ENCODE results near the gene ATP11C.
"Not testable (repeated sequence)": the region's sequence is repeated elsewhere in the genome, so short reads cannot be mapped to it uniquely, and the experiment has no call there.

Gene ATP11C

DNA sequence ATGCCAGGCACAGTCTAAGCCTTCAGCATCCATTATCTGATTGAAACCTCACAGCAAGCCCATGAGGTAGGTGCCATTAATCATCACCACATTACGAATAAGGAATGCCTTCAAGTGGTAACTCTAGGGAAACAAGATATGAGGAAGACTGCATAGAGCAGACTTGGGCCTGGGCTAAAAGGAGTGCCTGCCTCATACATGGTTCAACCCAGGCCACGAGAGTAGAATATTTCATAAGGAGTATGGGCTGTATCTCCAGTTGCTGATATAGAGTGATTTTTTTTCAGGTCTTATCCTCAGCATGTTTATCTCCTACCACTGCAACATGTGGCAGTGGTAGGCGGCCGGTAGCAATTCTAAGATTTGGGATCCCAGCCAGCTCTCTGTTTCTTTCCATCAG is 51.7 kb downstream of the ATP11C start:
- TF ChIP-seq, protein P1, sequence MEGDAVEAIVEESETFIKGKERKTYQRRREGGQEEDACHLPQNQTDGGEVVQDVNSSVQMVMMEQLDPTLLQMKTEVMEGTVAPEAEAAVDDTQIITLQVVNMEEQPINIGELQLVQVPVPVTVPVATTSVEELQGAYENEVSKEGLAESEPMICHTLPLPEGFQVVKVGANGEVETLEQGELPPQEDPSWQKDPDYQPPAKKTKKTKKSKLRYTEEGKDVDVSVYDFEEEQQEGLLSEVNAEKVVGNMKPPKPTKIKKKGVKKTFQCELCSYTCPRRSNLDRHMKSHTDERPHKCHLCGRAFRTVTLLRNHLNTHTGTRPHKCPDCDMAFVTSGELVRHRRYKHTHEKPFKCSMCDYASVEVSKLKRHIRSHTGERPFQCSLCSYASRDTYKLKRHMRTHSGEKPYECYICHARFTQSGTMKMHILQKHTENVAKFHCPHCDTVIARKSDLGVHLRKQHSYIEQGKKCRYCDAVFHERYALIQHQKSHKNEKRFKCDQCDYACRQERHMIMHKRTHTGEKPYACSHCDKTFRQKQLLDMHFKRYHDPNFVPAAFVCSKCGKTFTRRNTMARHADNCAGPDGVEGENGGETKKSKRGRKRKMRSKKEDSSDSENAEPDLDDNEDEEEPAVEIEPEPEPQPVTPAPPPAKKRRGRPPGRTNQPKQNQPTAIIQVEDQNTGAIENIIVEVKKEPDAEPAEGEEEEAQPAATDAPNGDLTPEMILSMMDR (conservative IDR thresholded peaks at IDR 0.05), result no peak
- no peak overlapping the region for H3K27ac ChIP-seq

DNA sequence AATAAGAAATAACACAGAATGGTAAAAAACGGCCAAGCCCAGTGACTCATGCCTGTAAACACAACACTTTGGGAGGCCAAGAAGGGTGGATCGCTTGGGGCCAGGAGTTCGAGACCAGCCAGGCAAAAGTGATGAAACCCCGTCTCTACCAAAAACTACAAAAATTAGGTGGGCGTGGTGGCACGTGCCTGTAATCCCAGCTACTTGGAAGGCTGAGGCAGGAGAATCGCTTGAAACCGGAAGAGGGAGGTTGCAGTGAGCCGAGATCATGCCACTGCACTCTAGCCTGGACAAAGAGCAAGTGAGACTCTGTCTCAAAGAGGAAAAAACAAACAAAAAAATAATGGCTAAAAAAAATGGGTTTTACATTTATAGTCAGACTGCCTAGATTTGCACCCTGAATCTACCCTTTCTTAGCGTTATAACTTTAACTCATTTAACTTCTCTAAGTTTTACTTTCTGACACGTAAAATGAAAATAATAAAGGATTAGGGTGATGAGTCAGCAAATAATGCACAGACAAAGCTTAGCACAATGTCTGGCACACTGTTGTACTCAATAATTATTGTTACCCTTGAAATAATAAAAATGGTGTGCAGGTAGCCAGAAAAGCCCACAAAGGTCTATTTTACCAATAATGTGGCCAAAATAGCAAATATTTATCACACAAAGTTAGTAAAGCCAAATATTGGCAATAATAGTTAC is 55.0 kb downstream of the ATP11C start:
- TF ChIP-seq, protein P1 (conservative IDR thresholded peaks at IDR 0.05), result no peak
- no peak overlapping the region for H3K27ac ChIP-seq

DNA sequence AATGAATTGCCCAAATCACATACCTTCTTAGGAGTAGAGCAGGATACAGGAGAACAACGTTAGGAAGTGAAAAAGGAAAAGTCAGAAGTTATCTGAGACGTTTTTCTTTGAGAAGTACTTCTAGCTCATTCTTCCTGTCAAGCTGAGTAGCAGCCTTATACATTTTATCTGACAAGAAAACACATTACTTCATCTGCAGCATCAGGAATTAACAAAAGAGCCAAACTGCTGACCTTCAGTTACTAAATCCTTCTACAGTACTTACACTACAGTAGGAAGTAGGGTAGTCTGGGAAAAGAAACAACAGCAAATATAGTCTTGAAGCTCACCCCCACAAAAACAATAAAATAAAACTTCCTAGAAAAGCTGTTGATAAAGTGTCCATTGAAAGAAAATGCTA is 57.0 kb downstream of the ATP11C start:
- TF ChIP-seq, protein P1 (conservative IDR thresholded peaks at IDR 0.05), result no peak
- H3K27ac ChIP-seq, result no peak overlapping the region

DNA sequence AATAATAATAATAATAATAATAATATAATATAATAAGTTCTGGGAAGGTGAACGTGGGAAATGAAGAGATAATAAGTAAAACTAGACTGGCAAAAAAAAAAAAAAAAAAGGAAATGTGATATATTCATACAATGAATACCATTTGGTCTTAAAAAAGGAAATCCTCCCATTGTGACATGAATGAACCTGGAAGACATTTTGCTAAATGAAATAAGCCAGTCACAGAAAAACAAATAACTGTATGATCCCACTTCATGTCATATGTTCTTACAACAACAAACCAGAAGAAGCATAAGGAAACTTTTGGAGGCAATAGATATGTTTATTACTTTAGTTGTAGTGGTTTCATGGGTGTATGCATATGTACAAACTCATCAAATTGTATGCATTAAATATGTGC is 63.1 kb downstream of the ATP11C start:
- TF ChIP-seq, protein P1 (conservative IDR thresholded peaks at IDR 0.05), result no peak
- H3K27ac ChIP-seq, result no peak overlapping the region

DNA sequence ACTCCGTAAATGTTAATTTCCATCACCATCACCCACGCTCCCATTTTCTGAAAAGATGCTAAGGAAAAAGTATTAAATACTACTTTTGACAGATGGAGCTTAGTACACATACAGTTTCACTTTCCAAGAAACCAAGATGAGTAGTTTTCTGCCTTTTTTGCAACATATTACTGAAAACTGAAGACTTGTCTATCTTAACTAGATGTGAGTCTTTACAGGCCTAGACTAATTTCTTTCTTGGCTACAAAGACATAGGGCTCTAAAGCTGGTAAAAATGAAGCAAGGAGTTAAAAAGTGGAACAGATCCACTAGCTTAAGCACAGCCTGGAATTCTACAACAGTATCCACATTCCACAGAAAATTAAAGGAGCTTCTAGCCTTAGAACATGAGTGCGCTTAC is 68.2 kb downstream of the ATP11C start:
- no peak overlapping the region for H3K27ac ChIP-seq
- TF ChIP-seq, protein P1 (conservative IDR thresholded peaks at IDR 0.05), result no peak

DNA sequence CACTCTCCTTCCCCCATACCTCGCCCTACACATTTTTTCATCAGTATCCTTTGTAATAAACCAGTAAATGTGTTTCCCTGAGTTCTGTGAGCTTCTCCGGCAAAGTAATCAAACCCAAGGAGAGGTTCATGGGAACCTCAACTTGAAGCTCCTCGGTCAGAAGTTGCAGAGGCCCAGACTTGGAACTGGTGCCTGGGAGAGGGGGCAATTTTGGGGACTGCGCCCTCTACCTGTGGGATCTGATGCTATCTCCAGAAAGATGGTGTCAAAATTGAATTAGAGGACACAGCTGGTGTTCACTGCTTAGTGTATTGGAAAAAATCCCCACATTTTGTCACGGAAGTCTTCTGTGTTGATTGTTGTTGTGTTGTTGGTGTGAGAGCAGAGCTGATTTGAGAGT is 70.6 kb downstream of the ATP11C start:
- no peak overlapping the region for H3K27ac ChIP-seq

DNA sequence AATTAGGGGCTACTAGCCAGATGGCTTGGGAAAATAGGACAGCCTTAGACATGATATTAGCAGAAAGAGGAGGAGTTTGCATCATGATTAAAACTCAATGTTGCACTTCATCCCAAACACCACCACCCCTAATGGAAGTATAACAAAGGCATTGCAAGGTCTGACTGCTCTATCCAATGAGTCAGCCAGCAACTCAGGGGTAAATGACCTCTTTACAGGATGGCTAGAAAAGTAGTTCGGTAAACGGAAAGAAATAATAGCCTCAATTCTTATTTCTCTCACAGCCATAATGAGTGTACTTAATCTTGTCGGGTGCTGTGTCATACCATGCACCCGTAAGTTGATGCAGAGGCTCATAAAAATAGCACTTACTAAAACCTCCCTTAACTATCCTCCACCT is 76.0 kb downstream of the ATP11C start:
- H3K27ac ChIP-seq, result not testable (repeated sequence)

More for the DNA sequence above, 70.6 kb downstream of the ATP11C start:
- TF ChIP-seq, protein P1 (conservative IDR thresholded peaks at IDR 0.05), result no peak

DNA sequence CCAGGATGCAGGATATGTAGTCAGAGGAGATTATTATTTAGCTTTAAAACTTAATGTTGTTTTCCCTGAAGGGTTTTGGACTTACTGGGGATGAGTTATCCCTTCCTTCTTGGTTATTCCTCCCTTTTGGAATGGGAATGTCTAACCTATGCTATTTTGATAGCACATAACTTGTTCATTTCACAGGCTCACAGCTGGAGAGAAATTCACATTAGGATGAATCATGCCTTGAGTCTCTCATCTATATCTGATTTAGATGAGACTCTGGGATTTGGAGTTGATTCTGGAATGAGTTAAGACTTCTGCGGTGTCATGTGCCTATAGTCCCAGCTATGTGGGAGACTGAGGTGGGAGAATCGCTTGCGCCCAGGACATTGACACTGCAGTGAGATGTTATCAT is 81.1 kb downstream of the ATP11C start:
- TF ChIP-seq, protein P1 (conservative IDR thresholded peaks at IDR 0.05), result no peak
- no peak overlapping the region for H3K27ac ChIP-seq
